ENCODE measurements around the gene POU6F1.
A peak's percentile ranks its signal among the peaks of the same experiment; 100 is the strongest.
"Not testable (repeated sequence)": the region's sequence is repeated elsewhere in the genome, so short reads cannot be mapped to it uniquely, and the experiment has no call there.

The POU6F1 gene, protein sequence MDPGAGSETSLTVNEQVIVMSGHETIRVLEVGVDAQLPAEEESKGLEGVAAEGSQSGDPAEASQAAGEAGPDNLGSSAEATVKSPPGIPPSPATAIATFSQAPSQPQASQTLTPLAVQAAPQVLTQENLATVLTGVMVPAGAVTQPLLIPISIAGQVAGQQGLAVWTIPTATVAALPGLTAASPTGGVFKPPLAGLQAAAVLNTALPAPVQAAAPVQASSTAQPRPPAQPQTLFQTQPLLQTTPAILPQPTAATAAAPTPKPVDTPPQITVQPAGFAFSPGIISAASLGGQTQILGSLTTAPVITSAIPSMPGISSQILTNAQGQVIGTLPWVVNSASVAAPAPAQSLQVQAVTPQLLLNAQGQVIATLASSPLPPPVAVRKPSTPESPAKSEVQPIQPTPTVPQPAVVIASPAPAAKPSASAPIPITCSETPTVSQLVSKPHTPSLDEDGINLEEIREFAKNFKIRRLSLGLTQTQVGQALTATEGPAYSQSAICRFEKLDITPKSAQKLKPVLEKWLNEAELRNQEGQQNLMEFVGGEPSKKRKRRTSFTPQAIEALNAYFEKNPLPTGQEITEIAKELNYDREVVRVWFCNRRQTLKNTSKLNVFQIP

GRCh38 chr12:51217968-51218606 is at the start of gene POU6F1:
Gene POU6F1, minus strand, starts transcription at chr12:51218062. Its CDS starts 11,226 bp downstream, at chr12:51206836.
- DNase-seq = peak; percentile 63

GRCh38 chr12:51265024-51265423 is 47.2 kb upstream of the POU6F1 start:
- DNase-seq = no peak

DNA sequence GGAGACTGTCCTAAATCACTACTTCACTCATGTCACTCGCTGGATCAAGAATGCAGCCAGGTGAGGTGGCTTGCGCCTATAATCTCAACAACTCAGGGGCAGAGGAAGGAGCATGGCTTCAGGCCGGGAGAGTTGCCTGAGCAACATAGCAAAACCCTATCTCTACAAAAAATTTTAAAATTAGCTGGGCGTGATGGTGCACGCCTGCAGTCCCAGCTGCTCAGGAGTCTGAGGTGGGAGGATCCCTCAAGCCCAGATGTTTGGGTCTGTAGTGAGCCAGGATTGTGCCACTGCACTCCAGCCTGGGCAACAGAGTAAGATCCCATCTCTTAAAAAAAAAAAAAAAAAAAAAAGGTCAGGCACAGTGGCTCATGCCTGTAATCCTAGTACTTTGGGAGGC is 46.4 kb upstream of the POU6F1 start:
- DNase-seq = no peak

DNA sequence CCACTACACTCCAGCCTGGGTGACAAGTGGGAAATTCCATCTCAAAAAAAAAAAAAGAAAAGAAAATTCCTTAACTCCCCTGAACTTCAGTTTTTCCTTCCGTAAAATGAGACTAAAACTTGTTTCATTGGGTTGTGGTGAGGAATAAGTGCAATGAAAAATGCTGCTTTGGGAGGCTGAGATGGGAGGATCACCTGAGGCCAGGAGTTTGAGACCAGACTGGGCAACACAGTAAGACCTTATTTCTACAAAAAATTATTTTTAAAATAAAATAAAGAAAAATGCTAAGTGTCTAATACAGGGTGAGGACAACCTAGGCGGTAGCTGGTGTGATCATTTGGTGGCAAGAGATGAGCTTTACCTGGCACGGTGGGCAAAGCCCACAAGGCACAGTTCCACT is 45.5 kb upstream of the POU6F1 start:
- DNase-seq = no peak

DNA sequence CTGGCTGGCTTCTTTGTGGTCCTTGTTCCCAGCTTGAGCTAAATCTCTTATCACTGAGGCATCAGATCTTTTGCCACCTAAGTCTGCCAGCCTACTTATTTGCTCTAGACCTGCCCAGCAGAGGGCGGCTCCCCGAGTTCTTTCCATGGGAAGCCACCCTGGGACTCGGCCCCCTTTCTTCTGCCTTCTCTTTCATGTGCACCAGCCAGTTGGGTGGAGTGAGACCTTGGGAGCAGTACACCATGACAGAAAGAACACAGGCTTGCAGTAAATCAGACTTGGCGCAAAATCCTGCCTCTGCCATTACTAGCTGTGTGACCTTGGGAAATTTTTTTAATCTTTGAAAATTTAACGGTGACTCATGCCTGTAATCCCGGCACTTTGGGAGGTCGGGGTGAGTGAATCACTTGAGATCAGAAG is 44.9 kb upstream of the POU6F1 start:
- peak; percentile 16 for DNase-seq

- not testable (repeated sequence) for DNase-seq
These were observed 41.7 kb upstream of the POU6F1 start for GRCh38 chr12:51259600-51259999.

GRCh38 chr12:51254536-51254935 is 36.7 kb upstream of the POU6F1 start:
- no peak for DNase-seq

DNA sequence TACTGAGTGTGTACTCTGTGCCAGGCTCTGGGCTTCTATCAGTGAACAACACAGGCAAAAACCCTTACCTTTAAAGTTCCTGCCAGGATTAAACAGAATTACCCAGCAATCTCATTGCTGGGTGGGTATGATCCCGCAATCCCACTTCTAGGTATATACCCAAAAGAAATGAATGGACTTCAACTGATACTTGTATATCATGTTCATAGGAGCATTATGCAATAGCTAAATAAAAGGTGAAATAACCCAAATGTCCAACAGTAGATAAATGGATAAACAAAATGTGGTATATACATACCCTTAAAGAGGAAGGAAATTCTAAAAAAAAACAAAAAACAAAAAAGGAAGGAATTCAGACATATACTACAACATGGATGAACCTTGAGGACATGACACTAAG is 35.4 kb upstream of the POU6F1 start:
- DNase-seq = no peak

DNA sequence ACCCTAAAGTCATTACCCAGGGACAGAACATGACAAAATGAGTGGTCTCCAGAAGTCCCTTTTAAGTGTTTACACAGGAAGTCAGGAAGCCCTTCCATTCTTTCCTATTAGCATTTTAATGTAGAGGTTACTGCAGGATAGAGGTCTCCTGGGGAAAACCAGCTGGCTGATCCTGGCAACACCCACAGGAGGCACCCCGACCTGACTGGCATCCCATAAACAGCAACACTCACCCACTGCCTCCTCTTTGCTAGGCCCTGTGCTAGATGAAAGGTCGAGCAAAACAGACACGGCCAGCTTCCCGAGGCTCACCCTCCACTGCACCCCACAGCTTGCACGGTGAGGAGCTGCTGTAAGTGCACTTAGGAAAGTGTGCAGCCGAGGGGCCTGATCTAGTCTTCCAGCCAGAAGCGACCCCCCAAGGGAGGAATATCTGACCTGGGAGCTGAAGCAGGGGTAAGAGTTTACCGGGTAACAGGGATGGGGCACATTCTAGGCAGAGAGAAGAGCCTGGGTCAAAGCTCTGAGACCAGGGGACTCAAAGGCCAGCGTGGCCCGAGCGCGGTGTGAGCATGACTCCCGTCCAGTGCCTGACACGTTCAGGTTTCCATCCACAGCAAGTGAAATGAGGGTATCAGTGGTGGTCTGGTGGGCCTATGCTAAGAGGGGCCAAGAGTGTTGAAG is 29.8 kb upstream of the POU6F1 start:
- no peak for DNase-seq

GRCh38 chr12:51246254-51246853 is 28.5 kb upstream of the POU6F1 start:
- DNase-seq = no peak

DNA sequence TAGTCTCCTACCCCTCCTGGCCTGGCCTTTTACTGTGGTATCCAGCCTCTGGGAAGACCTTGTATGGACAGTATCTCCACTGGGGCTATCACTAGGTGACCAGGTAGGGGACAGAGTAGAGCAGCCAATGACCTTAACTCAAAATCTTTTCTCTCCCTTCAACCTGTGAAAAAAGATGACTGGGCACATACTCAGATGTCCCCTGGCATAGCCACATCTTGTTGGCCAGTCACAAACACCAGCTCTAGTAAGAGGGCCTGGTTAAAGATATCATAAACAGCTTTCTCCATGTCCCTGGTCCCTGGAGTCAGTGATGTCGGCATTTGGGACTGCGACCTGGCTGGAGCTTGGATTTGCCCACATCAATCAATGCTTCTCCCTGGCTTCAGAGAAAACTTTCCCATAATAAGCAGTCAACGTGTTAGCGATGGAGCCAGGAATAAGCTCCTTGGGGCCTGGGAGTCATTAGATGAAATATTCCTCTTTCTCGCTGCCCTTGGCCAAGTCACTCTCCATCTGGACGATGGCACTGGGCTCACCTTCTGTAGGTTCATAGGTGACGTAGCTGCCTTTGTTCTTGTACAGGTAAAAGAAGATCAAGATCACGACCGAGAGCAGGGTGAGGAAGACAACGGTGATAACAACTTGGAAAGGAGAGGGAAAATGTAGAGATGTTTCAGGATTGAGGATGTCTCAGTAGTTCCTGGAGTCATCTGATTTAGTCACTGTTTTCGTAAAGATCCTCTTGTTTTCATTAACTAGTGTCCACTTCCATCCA is 27.8 kb upstream of the POU6F1 start:
- no peak for DNase-seq

- no peak for DNase-seq
These were observed 26.4 kb upstream of the POU6F1 start for GRCh38 chr12:51244269-51244668.

DNA sequence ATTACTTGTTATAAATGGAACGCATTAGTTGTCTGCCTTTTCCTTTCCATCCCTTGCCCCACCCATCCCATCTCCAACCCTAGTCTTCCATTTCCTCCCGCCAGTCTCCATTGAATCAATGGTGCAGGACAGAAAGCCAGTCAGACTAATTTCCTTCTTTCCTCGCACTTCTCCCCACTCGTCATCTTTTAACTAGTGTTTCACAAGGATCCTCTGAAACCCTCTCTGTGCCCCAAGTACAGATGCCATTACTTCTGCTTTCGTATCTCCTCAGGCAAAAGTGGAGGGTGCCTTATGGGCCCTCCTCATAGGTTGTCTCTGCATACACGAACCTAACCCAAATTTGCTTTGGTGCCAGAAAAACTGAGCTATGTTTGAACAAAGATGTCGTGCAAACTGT is 25.0 kb upstream of the POU6F1 start:
- no peak for DNase-seq

GRCh38 chr12:51242120-51242519 is 24.3 kb upstream of the POU6F1 start:
- DNase-seq = no peak

- no peak for DNase-seq
These were observed 23.1 kb upstream of the POU6F1 start for GRCh38 chr12:51240971-51241370.

DNA sequence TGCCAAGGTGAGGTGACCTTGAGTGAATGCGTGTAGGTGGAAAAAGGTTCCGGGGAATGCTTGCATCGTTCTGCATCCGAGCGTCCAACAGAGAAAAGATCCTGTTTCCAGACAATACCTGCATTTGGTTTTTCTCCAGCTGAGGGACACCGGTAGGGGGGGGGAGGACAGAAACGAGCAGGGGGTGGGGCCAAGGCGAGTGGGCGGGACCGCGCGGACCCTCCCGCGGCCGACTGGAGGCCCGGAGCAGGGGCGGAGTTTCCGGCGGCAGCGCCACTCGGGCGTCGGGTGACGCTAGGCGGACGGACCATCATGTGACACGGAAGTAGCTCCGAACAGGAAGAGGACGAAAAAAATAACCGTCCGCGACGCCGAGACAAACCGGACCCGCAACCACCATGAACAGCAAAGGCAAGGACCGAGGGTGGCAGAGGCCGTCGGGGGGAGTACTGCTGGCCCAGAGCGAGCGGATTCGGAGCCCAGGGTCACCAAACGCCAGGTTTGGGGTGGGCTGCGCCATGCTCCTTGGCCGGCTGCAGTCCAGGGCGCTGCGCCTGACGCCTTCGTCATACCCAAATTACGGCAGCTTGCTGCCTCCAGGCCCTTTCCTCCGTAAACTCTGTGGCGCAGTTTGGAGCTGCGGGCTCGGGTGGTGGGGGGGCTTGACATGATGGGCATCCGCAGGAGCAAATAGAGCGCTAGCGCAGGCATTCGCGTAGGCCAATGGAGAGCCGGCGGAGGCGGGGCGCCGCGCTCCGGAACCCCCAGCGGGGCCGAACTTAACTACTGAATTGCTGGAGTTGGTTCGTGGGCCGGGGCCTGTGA is 20.9 kb upstream of the POU6F1 start, which contains the start of gene DAZAP2:
Gene DAZAP2 (plus strand): TSS at position 317 of the 825 bp plus-strand sequence. CDS start 82 bp downstream, at position 399.
- DNase-seq = peak; percentile 94

DNA sequence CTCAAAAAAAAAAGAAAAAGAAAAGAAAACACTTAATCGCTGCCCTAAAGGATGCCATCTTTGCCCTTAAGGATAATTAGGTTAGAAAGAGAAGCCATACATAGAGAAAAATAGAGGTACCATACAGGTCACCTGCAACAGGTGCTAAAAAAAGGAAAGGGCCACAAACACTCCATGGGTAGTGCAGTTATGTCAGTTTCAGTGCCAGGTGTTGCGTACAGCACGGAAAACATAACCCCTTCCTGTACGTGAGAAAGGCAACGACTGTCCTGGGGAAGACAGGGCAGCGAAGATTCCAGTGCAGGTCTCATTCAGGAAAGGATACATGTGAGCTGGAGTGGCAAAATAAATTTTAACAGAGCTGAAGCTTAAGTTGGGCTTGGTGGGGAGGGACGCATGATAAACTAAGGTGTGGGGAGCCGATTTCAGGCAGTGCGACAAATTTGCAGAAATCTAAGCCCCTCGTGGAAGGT is 20.2 kb upstream of the POU6F1 start:
- DNase-seq = peak; percentile 20

- no peak for DNase-seq
These were observed 16.7 kb upstream of the POU6F1 start for GRCh38 chr12:51234530-51234929.

DNA sequence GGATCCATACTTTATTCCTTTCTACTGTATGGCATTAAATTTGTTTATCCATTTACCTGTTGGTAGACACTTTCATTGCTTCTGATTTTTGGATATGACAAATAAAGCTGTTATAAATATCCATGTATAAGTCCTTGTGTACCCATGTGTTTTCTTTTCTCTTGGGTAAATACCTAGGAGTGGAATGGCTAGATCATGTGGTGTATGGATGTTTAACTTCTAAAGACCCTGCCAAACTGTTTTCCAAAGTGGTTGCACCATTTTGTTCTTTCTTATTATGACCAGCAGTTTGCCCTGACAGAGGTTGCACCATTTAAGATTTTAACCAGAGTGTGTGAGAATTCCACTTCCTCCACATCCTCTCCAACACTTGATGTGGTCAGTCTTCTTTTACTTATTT is 14.8 kb upstream of the POU6F1 start:
- no peak for DNase-seq

DNA sequence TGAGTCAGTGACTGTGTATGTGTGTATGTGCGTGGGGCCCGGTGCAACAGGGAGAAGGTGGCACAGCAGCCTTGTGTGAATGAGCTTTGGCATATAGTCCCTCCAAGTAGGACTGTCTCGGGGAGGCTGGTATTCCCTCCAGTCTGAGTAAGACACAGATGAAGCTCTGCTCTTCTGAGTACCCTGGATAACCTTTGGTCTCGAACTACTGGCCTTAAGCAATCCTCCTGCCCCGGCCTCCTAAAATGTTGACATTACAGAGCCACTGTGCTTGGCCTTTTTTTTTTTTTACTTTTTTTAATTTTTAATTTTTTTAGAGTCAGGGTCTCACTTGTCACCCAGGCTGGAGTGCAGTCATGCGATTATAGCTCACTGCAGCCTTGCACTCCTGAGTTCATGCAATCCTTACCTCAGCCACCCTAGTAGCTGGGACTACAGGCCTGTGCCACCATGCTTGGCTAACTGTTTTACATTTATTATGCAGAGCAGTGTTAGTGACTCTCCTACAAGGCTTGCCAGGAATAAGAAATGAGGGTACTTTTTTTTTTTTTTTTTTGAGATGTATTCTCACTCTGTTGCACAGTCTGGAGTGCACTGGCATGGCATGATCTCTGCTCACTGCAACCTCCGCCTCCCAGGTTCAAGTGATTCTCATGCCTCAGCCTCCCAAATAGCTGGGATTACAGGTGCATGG is 11.4 kb upstream of the POU6F1 start:
- DNase-seq = no peak
